Right atrium auricular region (tissue), 2 donors: Measurements from ENCODE around the gene WDR49. TPM values are rescaled to one million over a fixed set of nuclear protein-coding genes. Genes with fewer than 3 reads are reported as not detected.
A peak's percentile ranks its signal among the peaks of the same experiment; 100 is the strongest.

Experiments
- DNase-seq: peaks from one replicate; pipeline ENCODE4 v3.0.0-alpha.2; 2019; ENCODE audit warnings: low spot score
- H3K27ac ChIP-seq, 2 donors: fragments of 200-600 bp; sonication (generic); 1 replicate in 1 of 2; 2 replicates in 1 of 2; pipeline ENCODE4 v1.5.1; 2016 to 2019
- H3K27me3 ChIP-seq, 2 donors: fragments of 200-600 bp; sonication (generic); one replicate each; pipeline versions ENCODE4 v1.5.1 to v1.6.0; 2017 to 2019
- H3K36me3 ChIP-seq: fragments of 200-600 bp; sonication (generic); one replicate; pipeline ENCODE4 v1.5.1; 2016
- H3K4me1 ChIP-seq, 2 donors: fragments of 200-600 bp; sonication (generic); one replicate each; pipeline versions ENCODE4 v1.5.1 to v1.6.0; 2017 to 2019
- H3K4me3 ChIP-seq, 2 donors: fragments of 200-600 bp; sonication (generic); 1 replicate in 1 of 2; 2 replicates in 1 of 2; pipeline ENCODE4 v1.5.1; 2017 to 2019; ENCODE audit warnings: mild to moderate bottlenecking in 1 of 2, moderate library complexity in 1 of 2
- H3K9me3 ChIP-seq, 2 donors: fragments of 200-600 bp; sonication (generic); one replicate each; pipeline ENCODE4 v1.5.1; 2019
- total RNA-seq, 2 donors: library from RNA; depleted of rRNA; stranded (reverse); fragments of >200 nt; gene quantifications; one replicate each; pipeline ENCODE4 v1.1.0, GENCODE V29; 2016
- TF ChIP-seq, protein P1 (sequence below), 2 donors: fragments of 200-600 bp; sonication (generic); IDR thresholded peaks; one replicate each; pipeline ENCODE4 v1.5.1; 2019; ENCODE audit warnings: antibody characterized with exemption in 2 of 2

WDR49 gene
- total RNA-seq, result 10 to 100 TPM in 1 of 2 donors, 1 to 10 TPM in 1; 5.5 to 14.8 TPM

DNA sequence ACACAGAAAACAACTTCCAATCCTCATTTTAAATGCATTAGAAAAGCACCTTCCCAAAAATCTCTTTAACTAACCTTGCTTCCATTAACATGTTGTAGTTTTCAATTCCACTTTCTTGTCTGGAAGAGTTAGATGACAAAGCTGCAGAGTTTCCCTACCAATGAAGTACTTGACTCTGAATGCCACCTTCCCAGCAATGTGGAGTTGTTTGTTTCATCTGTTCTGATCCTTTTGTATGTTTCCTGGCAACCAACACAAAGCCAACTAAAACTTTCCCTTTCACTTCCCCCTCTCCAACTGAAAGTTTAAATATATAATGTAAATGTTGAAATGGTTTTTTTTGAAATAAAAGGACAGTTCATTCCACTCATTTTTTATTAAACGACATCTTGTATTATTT is at the start of gene WDR49:
TSS of gene WDR49 (minus strand) at position 183 of the 400 bp plus-strand sequence. CDS start 517 bp downstream, outside the sequence.
- TF ChIP-seq, protein P1, sequence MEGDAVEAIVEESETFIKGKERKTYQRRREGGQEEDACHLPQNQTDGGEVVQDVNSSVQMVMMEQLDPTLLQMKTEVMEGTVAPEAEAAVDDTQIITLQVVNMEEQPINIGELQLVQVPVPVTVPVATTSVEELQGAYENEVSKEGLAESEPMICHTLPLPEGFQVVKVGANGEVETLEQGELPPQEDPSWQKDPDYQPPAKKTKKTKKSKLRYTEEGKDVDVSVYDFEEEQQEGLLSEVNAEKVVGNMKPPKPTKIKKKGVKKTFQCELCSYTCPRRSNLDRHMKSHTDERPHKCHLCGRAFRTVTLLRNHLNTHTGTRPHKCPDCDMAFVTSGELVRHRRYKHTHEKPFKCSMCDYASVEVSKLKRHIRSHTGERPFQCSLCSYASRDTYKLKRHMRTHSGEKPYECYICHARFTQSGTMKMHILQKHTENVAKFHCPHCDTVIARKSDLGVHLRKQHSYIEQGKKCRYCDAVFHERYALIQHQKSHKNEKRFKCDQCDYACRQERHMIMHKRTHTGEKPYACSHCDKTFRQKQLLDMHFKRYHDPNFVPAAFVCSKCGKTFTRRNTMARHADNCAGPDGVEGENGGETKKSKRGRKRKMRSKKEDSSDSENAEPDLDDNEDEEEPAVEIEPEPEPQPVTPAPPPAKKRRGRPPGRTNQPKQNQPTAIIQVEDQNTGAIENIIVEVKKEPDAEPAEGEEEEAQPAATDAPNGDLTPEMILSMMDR (IDR thresholded peaks at IDR 0.05), result no peak
- H3K4me1 ChIP-seq, result no peaks in the 10 kb centered on the region
- H3K36me3 ChIP-seq, result no peaks in the 10 kb centered on the region
- no peaks in the 10 kb centered on the region for H3K27me3 ChIP-seq
- H3K9me3 ChIP-seq, result no peaks in the 10 kb centered on the region
- peak within 1 kb of the TSS in 1 of 2 donors; percentile 40 for H3K27ac ChIP-seq
- no peak for DNase-seq
- peak within 1 kb of the TSS in 1 of 2 donors; percentile 9 for H3K4me3 ChIP-seq

DNA sequence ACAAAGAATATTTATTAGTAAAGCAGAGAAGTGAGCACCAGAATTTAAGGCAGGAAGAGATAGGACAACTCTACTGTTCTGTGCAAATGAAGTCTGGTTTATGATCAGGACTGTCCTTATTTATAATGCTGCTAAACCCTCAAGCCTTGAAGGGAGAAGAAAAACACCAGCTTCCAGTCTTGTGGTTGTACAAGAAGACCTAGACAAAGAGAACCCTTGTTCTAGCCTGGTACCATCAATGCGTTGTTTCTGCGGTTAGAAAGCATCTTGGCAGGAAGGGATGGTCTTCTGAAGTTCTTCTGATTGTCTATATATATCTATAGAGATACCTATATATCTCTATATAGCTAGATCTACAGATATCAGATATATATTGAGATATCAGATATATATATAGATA is 47.2 kb upstream of the WDR49 start:
- H3K4me3 ChIP-seq, result no peak overlapping the region
- H3K27ac ChIP-seq, result no peak overlapping the region
- H3K36me3 ChIP-seq, result peaks cover 8% of the 10 kb centered on the region
- no peaks in the 10 kb centered on the region for H3K27me3 ChIP-seq
- no peak for DNase-seq
- H3K9me3 ChIP-seq, result no peaks in the 10 kb centered on the region
- TF ChIP-seq, protein P1 (IDR thresholded peaks at IDR 0.05), result no peak
- H3K4me1 ChIP-seq, result no peaks in the 10 kb centered on the region

DNA sequence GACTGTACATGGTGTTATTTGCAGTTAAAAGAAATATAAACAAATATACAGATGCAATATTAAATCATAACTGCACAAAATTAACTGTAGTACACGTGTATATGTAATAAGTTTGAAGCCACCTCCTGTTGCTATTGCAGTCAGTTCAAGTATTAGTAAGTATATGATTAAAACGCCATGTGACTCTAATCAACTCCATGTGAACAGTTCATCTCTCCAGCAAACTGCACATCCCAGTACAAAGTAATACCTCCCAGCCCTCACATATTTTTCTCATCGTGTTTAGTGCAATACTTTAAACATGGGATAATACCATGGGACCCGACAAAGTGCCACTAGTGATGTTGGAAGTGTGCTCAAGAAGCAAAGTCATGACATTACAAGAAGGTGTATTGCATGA is 46.3 kb upstream of the WDR49 start:
- DNase-seq, result no peak
- H3K9me3 ChIP-seq, result no peaks in the 10 kb centered on the region
- H3K36me3 ChIP-seq, result peaks cover 17% of the 10 kb centered on the region
- H3K27me3 ChIP-seq, result no peaks in the 10 kb centered on the region
- H3K27ac ChIP-seq, result no peak overlapping the region
- TF ChIP-seq, protein P1 (IDR thresholded peaks at IDR 0.05), result no peak
- H3K4me3 ChIP-seq, result no peak overlapping the region
- H3K4me1 ChIP-seq, result no peaks in the 10 kb centered on the region

DNA sequence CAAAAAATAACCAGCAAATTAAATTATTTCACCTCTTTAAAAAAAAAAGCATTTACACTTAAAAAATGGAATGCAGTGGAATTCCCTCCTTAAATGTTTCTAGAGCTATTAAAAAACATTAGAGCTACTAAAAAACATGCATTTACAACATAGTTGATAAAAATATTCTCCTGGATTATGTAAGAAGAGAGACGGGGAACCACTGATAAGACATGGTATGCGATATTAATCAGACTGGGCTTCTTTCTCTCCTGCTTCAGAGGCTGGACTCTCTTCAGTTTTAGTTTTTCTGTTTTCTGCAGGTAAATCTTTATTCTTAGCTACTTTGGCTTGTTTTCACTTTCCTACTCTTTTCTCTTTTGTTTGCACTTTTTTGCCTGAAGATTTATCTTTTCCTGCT is 40.4 kb upstream of the WDR49 start:
- peaks cover 36% of the 10 kb centered on the region for H3K36me3 ChIP-seq

DNA sequence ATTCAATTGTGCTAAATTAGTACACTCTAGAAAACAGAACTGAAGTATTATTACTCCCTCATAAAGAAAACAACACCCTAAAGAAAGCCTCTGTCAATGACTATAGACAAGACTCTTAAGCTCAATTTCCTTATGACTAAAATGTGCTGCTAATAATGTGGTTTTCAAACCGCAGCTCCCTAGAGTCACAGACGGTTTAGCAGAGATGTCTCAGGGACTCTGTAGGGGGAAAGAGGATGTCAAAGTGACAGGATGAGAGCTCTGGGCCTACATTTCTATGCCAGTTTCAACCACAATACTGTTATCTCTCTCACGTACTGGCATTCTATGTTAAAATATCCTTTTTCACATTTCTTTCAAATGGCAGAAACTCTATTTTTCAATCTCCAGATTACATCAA is 37.6 kb upstream of the WDR49 start:
- TF ChIP-seq, protein P1 (IDR thresholded peaks at IDR 0.05), result no peak
- H3K4me1 ChIP-seq, result no peaks in the 10 kb centered on the region
- DNase-seq, result no peak
- H3K27me3 ChIP-seq, result no peaks in the 10 kb centered on the region
- no peak overlapping the region for H3K4me3 ChIP-seq
- no peak overlapping the region for H3K27ac ChIP-seq
- H3K9me3 ChIP-seq, result no peaks in the 10 kb centered on the region
- peaks cover 45% of the 10 kb centered on the region for H3K36me3 ChIP-seq

More for the DNA sequence above, 40.4 kb upstream of the WDR49 start:
- TF ChIP-seq, protein P1 (IDR thresholded peaks at IDR 0.05), result no peak
- H3K27me3 ChIP-seq, result no peaks in the 10 kb centered on the region
- no peak for DNase-seq
- no peaks in the 10 kb centered on the region for H3K9me3 ChIP-seq
- no peak overlapping the region for H3K27ac ChIP-seq
- no peak overlapping the region for H3K4me3 ChIP-seq
- H3K4me1 ChIP-seq, result no peaks in the 10 kb centered on the region

DNA sequence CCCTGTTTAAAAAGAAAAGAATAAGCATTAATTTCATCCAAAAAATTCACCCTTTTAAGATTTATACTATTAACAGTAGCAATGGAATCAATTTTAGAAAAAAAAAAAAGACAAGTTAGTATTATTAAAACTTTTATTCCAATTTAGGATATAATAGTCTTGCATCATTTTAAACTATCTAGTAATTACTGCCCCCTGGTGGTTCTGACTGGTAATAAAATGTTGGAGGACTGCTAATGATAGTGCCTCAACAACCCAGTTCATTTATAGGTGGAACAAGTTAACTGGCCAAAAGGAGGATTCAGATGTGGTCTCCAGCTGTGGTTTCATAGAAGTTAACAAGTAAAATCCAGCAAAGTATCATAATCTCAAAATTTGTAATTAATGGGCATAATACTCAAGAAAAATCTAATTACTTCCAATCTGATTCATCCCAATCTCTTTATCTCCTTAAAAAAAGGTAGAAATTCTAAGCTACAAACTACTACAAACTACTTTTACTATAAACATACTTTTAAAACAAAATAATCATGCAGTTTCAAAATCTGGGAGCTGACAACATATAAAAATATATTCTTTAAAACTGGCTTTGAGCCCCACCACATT is 30.7 kb upstream of the WDR49 start:
- Histone ChIP-seq H3K4me1 (no peaks in the 10 kb centered on the region), H3K36me3 (peaks cover 22% of the 10 kb centered on the region), H3K9me3 (no peaks in the 10 kb centered on the region), H3K27me3 (no peaks in the 10 kb centered on the region), H3K27ac (no peak overlapping the region), H3K4me3 (no peak overlapping the region)
- TF ChIP-seq, protein P1 (IDR thresholded peaks at IDR 0.05), result peak; percentile 62 to 85
- no peak for DNase-seq
